SU-DHL-6 (cell line): ENCODE results near the gene KATNIP.

Experiments used
- EZH2phosphoT487 ChIP-seq: fragments of 200-600 bp; sonication (generic), shearing (Covaris generic); conservative IDR thresholded peaks from 2 replicates; pipeline ENCODE4 v1.6.1; 2018; ENCODE audit warnings: mild to moderate bottlenecking, antibody characterized with exemption, low read length, moderate library complexity, mixed read lengths
- TF ChIP-seq, protein P1 (sequence below): fragments of 200-600 bp; sonication (generic); IDR thresholded peaks from one replicate; pipeline ENCODE4 v1.5.1; 2017; ENCODE audit warnings: antibody characterized with exemption, mild to moderate bottlenecking, low read length, moderate library complexity; ENCODE audit not compliant: insufficient read depth, poor library complexity, severe bottlenecking

DNA sequence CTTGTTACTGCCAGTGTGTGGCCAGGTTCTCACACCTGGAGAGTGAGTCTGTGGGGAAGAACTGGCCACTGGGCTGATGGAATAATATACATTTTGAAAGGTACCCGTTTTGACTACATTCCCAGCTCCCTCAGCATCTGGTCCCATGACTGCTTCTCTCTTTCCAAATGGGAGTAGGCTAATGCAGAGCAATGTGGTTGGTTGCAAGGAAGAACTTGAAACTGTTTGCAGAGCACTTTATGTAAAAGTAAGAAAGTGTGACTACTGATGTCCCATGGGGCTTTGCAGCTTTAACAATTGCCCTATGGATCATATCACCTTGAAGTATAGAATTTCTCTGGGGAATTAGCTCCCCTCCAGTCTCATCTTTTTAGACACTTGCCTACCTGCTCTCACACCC is 9.0 kb downstream of the KATNIP start:
- TF ChIP-seq, protein P1, sequence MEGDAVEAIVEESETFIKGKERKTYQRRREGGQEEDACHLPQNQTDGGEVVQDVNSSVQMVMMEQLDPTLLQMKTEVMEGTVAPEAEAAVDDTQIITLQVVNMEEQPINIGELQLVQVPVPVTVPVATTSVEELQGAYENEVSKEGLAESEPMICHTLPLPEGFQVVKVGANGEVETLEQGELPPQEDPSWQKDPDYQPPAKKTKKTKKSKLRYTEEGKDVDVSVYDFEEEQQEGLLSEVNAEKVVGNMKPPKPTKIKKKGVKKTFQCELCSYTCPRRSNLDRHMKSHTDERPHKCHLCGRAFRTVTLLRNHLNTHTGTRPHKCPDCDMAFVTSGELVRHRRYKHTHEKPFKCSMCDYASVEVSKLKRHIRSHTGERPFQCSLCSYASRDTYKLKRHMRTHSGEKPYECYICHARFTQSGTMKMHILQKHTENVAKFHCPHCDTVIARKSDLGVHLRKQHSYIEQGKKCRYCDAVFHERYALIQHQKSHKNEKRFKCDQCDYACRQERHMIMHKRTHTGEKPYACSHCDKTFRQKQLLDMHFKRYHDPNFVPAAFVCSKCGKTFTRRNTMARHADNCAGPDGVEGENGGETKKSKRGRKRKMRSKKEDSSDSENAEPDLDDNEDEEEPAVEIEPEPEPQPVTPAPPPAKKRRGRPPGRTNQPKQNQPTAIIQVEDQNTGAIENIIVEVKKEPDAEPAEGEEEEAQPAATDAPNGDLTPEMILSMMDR, result no peak
- no peak for TF ChIP-seq EZH2phosphoT487
